ENCODE measurements around the gene EGFR. TPM values are rescaled to one million over a fixed set of nuclear protein-coding genes. Genes with fewer than 3 reads are reported as not detected.
A peak's percentile ranks its signal among the peaks of the same experiment; 100 is the strongest.

The EGFR gene
- total RNA-seq, 1 experiment from 2014 or later: 50.0 TPM

DNA sequence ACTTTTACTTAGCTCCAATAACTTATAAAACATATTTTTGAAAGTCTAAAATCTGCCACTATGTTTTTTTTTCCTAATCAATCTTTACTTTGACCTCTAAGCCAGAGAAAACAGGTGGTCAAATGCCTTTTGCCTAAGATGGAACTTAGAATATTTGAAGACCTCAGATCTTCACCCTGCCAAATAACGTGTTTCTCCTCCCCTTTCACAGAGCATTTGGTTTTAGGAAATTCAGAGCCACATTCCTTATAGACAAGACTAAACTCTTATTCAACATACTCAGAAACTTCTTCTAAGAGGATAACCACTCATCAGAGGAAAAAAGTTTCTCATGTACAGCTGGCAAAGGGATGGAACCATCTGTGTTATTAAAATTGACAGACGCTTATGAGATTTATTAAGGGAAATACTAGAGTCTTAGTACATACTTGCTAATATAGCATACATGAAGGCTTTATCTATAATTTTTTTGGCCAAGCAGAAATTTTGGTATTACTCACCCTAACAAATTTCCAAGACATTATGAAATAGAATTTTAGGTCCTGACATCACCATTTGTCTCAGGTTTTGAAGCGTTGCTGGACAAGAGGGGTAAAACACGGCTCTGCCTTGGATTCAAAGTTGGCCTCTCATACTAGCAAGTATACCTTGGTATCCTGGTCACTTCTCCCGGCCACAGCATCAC, 2.6 kb upstream of the EGFR start:
- CTCF ChIA-PET: no interaction called here
- intact Hi-C loops (cut with micrococcal nuclease): no loop called here
- H3K36me3 ChIP-seq (ENCODE audit: low read depth, low read length): no peaks in the 10 kb centered on the region
- no peaks in the 10 kb centered on the region for H3K9me2 ChIP-seq (replicated peaks; ENCODE audit: low read length)
- TF ChIP-seq, protein P1, sequence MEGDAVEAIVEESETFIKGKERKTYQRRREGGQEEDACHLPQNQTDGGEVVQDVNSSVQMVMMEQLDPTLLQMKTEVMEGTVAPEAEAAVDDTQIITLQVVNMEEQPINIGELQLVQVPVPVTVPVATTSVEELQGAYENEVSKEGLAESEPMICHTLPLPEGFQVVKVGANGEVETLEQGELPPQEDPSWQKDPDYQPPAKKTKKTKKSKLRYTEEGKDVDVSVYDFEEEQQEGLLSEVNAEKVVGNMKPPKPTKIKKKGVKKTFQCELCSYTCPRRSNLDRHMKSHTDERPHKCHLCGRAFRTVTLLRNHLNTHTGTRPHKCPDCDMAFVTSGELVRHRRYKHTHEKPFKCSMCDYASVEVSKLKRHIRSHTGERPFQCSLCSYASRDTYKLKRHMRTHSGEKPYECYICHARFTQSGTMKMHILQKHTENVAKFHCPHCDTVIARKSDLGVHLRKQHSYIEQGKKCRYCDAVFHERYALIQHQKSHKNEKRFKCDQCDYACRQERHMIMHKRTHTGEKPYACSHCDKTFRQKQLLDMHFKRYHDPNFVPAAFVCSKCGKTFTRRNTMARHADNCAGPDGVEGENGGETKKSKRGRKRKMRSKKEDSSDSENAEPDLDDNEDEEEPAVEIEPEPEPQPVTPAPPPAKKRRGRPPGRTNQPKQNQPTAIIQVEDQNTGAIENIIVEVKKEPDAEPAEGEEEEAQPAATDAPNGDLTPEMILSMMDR (conservative IDR thresholded peaks at IDR 0.05; ENCODE audit: low read depth, low read length): no peak
- no peak for TF ChIP-seq EZH2 (IDR thresholded peaks at IDR 0.05; ENCODE audit: low read length, unreplicated experiment)
- no peak for TF ChIP-seq EZH2phosphoT487 (IDR thresholded peaks at IDR 0.05; ENCODE audit: borderline replicate concordance, low read length)
- no peaks in the 10 kb centered on the region for H3K9me3 ChIP-seq (ENCODE audit: low read length)
- POLR2A ChIA-PET (ENCODE audit: unreplicated experiment): interaction anchor here (0.5 kb wide), 1 partner anchor 114 kb away, joined by 3 read pairs; no protein-coding TSS in a partner anchor
- no TSS peak for BruUV-seq (replicated peaks)
- H3K4me3 ChIP-seq (ENCODE audit: low read length): no peak overlapping the region
- no peaks in the 10 kb centered on the region for H3F3A ChIP-seq (ENCODE audit: low read length, unreplicated experiment)
- no peak overlapping the region for H2AFZ ChIP-seq (ENCODE audit: low read length)
- peaks cover 13% of the 10 kb centered on the region for H3K4me1 ChIP-seq (ENCODE audit: insufficient read depth, low read length)
- no peak overlapping the region for H3K27ac ChIP-seq (ENCODE audit: low read length)
- peaks cover 30% of the 10 kb centered on the region for H3K79me2 ChIP-seq (ENCODE audit: low read length)
- ATAC-seq (no peak), DNase-seq (no peak)
- no peak overlapping the region for H3K4me2 ChIP-seq (ENCODE audit: low read length)
- H3K9ac ChIP-seq (ENCODE audit: low read length): no peak overlapping the region
- peaks cover 8% of the 10 kb centered on the region for H4K20me1 ChIP-seq (ENCODE audit: low read length)
- H3K27me3 ChIP-seq (ENCODE audit: low read length): no peaks in the 10 kb centered on the region

DNA sequence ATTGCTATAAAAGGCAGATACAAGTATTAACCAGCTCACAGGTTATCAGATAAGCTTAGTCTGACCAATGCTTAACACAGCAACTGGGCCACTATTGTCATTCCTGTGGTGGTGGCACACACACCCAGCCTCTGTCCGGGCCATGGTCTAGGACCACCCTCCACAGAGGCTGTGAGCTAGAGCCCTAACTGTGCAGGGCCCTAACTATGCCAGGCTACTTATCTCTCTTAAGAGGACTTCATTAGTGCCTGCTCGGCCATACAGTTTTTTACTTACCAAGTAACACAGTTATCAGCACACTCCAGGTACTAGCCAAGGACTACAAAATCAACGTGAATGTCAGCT, 2.1 kb upstream of the EGFR start:
- H2AFZ ChIP-seq (ENCODE audit: low read length): no peak overlapping the region
- H3K9me2 ChIP-seq (replicated peaks; ENCODE audit: low read length): no peaks in the 10 kb centered on the region
- peaks cover 35% of the 10 kb centered on the region for H3K79me2 ChIP-seq (ENCODE audit: low read length)
- H3K27ac ChIP-seq (ENCODE audit: low read length): no peak overlapping the region
- H3K27me3 ChIP-seq (ENCODE audit: low read length): no peaks in the 10 kb centered on the region
- BruUV-seq (replicated peaks): no TSS peak
- intact Hi-C loops (cut with micrococcal nuclease): no loop called here
- H3F3A ChIP-seq (ENCODE audit: low read length, unreplicated experiment): no peaks in the 10 kb centered on the region
- CTCF ChIA-PET: no interaction called here
- DNase-seq: no peak
- H3K4me3 ChIP-seq (ENCODE audit: low read length): no peak overlapping the region
- H3K4me1 ChIP-seq (ENCODE audit: insufficient read depth, low read length): peaks cover 18% of the 10 kb centered on the region
- H3K36me3 ChIP-seq (ENCODE audit: low read depth, low read length): 0 out of 2 replicates have a peak, but pooled peaks cover 1% of the 10 kb centered on the region
- ATAC-seq: no peak
- H3K9me3 ChIP-seq (ENCODE audit: low read length): no peaks in the 10 kb centered on the region
- H3K4me2 ChIP-seq (ENCODE audit: low read length): no peak overlapping the region
- POLR2A ChIA-PET (ENCODE audit: unreplicated experiment): interaction anchor here (0.5 kb wide), 1 partner anchor 113 kb away, joined by 3 read pairs; no protein-coding TSS in a partner anchor
- peaks cover 13% of the 10 kb centered on the region for H4K20me1 ChIP-seq (ENCODE audit: low read length)
- TF ChIP-seq EZH2 (IDR thresholded peaks at IDR 0.05; ENCODE audit: low read length, unreplicated experiment) (no peak), EZH2phosphoT487 (IDR thresholded peaks at IDR 0.05; ENCODE audit: borderline replicate concordance, low read length) (no peak)
- TF ChIP-seq, protein P1 (conservative IDR thresholded peaks at IDR 0.05; ENCODE audit: low read depth, low read length): no peak
- no peak overlapping the region for H3K9ac ChIP-seq (ENCODE audit: low read length)

DNA sequence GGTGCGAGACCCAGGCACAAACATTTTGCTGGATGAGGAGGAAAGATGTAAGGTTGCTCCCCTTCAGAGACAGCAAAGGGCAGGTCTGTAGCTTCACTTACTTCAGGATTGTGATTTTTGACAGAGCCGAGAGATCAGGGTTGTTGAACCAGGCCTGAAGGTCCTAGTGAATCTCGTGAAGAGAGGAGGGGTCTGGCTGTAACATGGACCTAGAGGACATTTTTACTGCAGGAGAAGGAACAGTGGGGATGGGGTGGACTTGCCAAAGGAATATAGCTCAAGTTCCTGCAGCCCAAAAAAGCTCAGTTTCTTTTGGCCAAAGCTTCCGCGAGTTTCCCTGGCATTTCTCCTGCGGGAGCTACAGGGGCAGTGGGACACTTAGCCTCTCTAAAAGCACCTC, 976 bp upstream of the EGFR start:
- peaks cover 27% of the 10 kb centered on the region for H3K4me1 ChIP-seq (ENCODE audit: insufficient read depth, low read length)
- H3K9me3 ChIP-seq (ENCODE audit: low read length): no peaks in the 10 kb centered on the region
- no peaks in the 10 kb centered on the region for H3K27me3 ChIP-seq (ENCODE audit: low read length)
- intact Hi-C loops (cut with micrococcal nuclease): loop anchor here (2.0 kb wide), 2 partner anchors 175 to 229 kb away; no protein-coding TSS in a partner anchor
- TSS peak; percentile 49 for BruUV-seq (replicated peaks)
- H3K4me2 ChIP-seq (ENCODE audit: low read length): peak overlapping the region; percentile 79
- no peaks in the 10 kb centered on the region for H3K9me2 ChIP-seq (replicated peaks; ENCODE audit: low read length)
- ATAC-seq: no peak
- DNase-seq: no peak
- ChIA-PET CTCF (no interaction called here), POLR2A (ENCODE audit: unreplicated experiment) (interaction anchor here (0.6 kb wide), 1 partner anchor 238 kb away, joined by 6 read pairs; no protein-coding TSS in a partner anchor)
- H3K27ac ChIP-seq (ENCODE audit: low read length): no peak overlapping the region
- 0 out of 2 replicates have a peak overlapping the region, but pooled peaks have one; percentile 90 for H3K4me3 ChIP-seq (ENCODE audit: low read length)
- no peaks in the 10 kb centered on the region for H3F3A ChIP-seq (ENCODE audit: low read length, unreplicated experiment)
- peaks cover 46% of the 10 kb centered on the region for H3K79me2 ChIP-seq (ENCODE audit: low read length)
- H2AFZ ChIP-seq (ENCODE audit: low read length): no peak overlapping the region
- TF ChIP-seq, protein P1 (conservative IDR thresholded peaks at IDR 0.05; ENCODE audit: low read depth, low read length): no peak
- TF ChIP-seq EZH2 (IDR thresholded peaks at IDR 0.05; ENCODE audit: low read length, unreplicated experiment): no peak
- no peak for TF ChIP-seq EZH2phosphoT487 (IDR thresholded peaks at IDR 0.05; ENCODE audit: borderline replicate concordance, low read length)
- H3K36me3 ChIP-seq (ENCODE audit: low read depth, low read length): 0 out of 2 replicates have a peak, but pooled peaks cover 8% of the 10 kb centered on the region
- H3K9ac ChIP-seq (ENCODE audit: low read length): no peak overlapping the region
- H4K20me1 ChIP-seq (ENCODE audit: low read length): peaks cover 23% of the 10 kb centered on the region
